Activated CD4-positive, alpha-beta T cell treated with anti-CD3 and anti-CD28 coated beads for 24 hours (primary cell): ENCODE data around the gene VMA21.

Experiments
- DNase-seq, 2 donors: peaks; one replicate each; pipeline ENCODE4 v3.0.0-alpha.2; 2020; ENCODE audit warnings: low read depth in 2 of 2

VMA21 gene

GRCh38 chrX:151396825-151397740 is at the start of gene VMA21:
TSS of gene VMA21 (plus strand) at chrX:151397206. CDS start at chrX:151397309, 103 bp downstream.
- DNase-seq: peak; percentile 61 to 65

- DNase-seq: no peak
Observed at GRCh38 chrX:151359341-151359740, 37.7 kb upstream of the VMA21 start.

GRCh38 chrX:151359931-151360871 is 36.8 kb upstream of the VMA21 start:
- DNase-seq: peak; percentile 18 to 22

GRCh38 chrX:151363316-151363715 is 33.7 kb upstream of the VMA21 start:
- DNase-seq: no peak

- DNase-seq: no peak
Observed at GRCh38 chrX:151365579-151365978, 31.4 kb upstream of the VMA21 start.

GRCh38 chrX:151370906-151371305 is 26.1 kb upstream of the VMA21 start:
- DNase-seq: no peak

GRCh38 chrX:151384807-151385206 is 12.2 kb upstream of the VMA21 start:
- DNase-seq: no peak

- DNase-seq: no peak
Observed at GRCh38 chrX:151386838-151387459, 10.1 kb upstream of the VMA21 start.

GRCh38 chrX:151391722-151392121 is 5.3 kb upstream of the VMA21 start:
- DNase-seq: no peak

GRCh38 chrX:151393514-151393913 is 3.5 kb upstream of the VMA21 start:
- DNase-seq: no peak

GRCh38 chrX:151396042-151396824 is 773 bp upstream of the VMA21 start:
- DNase-seq: peak in 1 of 2 donors; percentile 13

GRCh38 chrX:151397741-151398070 is 700 bp downstream of the VMA21 start:
- no peak for DNase-seq

GRCh38 chrX:151398346-151398745 is 1.3 kb downstream of the VMA21 start:
- DNase-seq: no peak

- no peak for DNase-seq
Observed at GRCh38 chrX:151402719-151403390, 5.8 kb downstream of the VMA21 start.

- no peak for DNase-seq
Observed at GRCh38 chrX:151416579-151416978, 19.6 kb downstream of the VMA21 start.

GRCh38 chrX:151419782-151420181 is 22.8 kb downstream of the VMA21 start:
- no peak for DNase-seq

GRCh38 chrX:151424505-151424904 is 27.5 kb downstream of the VMA21 start:
- no peak for DNase-seq

GRCh38 chrX:151448509-151448908 is 51.5 kb downstream of the VMA21 start:
- no peak for DNase-seq

GRCh38 chrX:151458824-151459223 is 61.8 kb downstream of the VMA21 start:
- no peak for DNase-seq
